ENCODE measurements around the gene GADL1. TPM values are rescaled to one million over a fixed set of nuclear protein-coding genes. Genes with fewer than 3 reads are reported as not detected.

The GADL1 gene
- total RNA-seq, 2 donors from 2014 or later, result not detected

DNA sequence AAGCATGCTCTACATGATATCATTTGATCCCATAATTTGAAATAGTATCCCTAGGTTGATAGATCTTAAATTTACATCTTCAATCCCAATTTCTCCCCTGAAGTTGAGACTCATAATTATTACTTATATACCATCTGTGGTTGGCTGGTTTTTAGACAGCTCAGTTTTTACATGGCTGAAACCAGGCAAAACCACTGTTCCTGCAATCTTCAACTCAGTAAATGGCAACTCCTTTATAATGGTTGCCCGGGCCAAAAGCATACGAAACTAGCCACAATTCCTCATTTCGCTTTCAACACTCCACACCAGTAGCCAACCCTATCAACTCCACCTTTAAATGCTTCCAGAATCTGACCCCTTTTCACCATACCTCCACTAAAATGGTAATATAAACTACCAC lies 169.6 kb downstream of the GADL1 start:
- Histone ChIP-seq H3K4me1 (peaks cover 12% of the 10 kb centered on the region), H3K27me3 (no peaks in the 10 kb centered on the region), H3K9me3 (no peaks in the 10 kb centered on the region), H3K4me3 (no peak overlapping the region), H3K27ac (no peak overlapping the region), H3K36me3 (replicated peaks in 1 of 2; ENCODE audit: insufficient read depth in 1 of 2, low read depth in 2 of 2) (no peaks in the 10 kb centered on the region)
- WGBS, 2 donors, result 90 to 92% methylated on average over 3 of the region's 3 CpGs
- TF ChIP-seq POLR2A (IDR thresholded peaks at IDR 0.05), result no peak
- no peak for TF ChIP-seq CTCF (IDR thresholded peaks at IDR 0.05)
- DNase-seq (no peak), ATAC-seq (no peak)
- intact Hi-C loops (cut with DNase I), result no loop called here

GRCh38 chr3:30723211-30723610 lies 171.2 kb downstream of the GADL1 start:
- TF ChIP-seq CTCF (IDR thresholded peaks at IDR 0.05) (no peak), POLR2A (IDR thresholded peaks at IDR 0.05) (no peak)
- H3K27me3 ChIP-seq, result no peaks in the 10 kb centered on the region
- intact Hi-C loops (cut with DNase I), result no loop called here
- H3K4me1 ChIP-seq, result peaks cover 12% of the 10 kb centered on the region
- H3K27ac ChIP-seq, result no peak overlapping the region
- DNase-seq (no peak), ATAC-seq (no peak)
- H3K36me3 ChIP-seq (replicated peaks in 1 of 2; ENCODE audit: insufficient read depth in 1 of 2, low read depth in 2 of 2), result no peaks in the 10 kb centered on the region
- no peaks in the 10 kb centered on the region for H3K9me3 ChIP-seq
- no peak overlapping the region for H3K4me3 ChIP-seq
- 56 to 67% methylated on average over 1 of the region's 1 CpG for WGBS, 2 donors

GRCh38 chr3:30721314-30721634 lies 173.2 kb downstream of the GADL1 start:
- Histone ChIP-seq H3K27me3 (no peaks in the 10 kb centered on the region), H3K36me3 (replicated peaks in 1 of 2; ENCODE audit: insufficient read depth in 1 of 2, low read depth in 2 of 2) (no peaks in the 10 kb centered on the region), H3K27ac (peak overlapping the region in 2 of 4 donors; percentile 22 to 31), H3K4me3 (no peak overlapping the region), H3K9me3 (no peaks in the 10 kb centered on the region), H3K4me1 (peaks cover 12% of the 10 kb centered on the region)
- no peak for ATAC-seq
- TF ChIP-seq POLR2A (IDR thresholded peaks at IDR 0.05) (no peak), CTCF (IDR thresholded peaks at IDR 0.05) (no peak)
- DNase-seq, result no peak
- WGBS, 2 donors, result 21 to 31% methylated on average over 2 of the region's 2 CpGs
- intact Hi-C loops (cut with DNase I), result no loop called here

GRCh38 chr3:30720586-30721313 lies 173.7 kb downstream of the GADL1 start:
- no peak for TF ChIP-seq CTCF (IDR thresholded peaks at IDR 0.05)
- no peak for TF ChIP-seq POLR2A (IDR thresholded peaks at IDR 0.05)
- peaks cover 12% of the 10 kb centered on the region for H3K4me1 ChIP-seq
- no peak overlapping the region for H3K4me3 ChIP-seq
- ATAC-seq (peak; percentile 58), DNase-seq (no peak)
- no peaks in the 10 kb centered on the region for H3K9me3 ChIP-seq
- H3K36me3 ChIP-seq (replicated peaks in 1 of 2; ENCODE audit: insufficient read depth in 1 of 2, low read depth in 2 of 2), result no peaks in the 10 kb centered on the region
- intact Hi-C loops (cut with DNase I), result no loop called here
- no peaks in the 10 kb centered on the region for H3K27me3 ChIP-seq
- H3K27ac ChIP-seq, result peak overlapping the region in 2 of 4 donors; percentile 22 to 35
- 65 to 66% methylated on average over 5 of the region's 5 CpGs for WGBS, 2 donors

DNA sequence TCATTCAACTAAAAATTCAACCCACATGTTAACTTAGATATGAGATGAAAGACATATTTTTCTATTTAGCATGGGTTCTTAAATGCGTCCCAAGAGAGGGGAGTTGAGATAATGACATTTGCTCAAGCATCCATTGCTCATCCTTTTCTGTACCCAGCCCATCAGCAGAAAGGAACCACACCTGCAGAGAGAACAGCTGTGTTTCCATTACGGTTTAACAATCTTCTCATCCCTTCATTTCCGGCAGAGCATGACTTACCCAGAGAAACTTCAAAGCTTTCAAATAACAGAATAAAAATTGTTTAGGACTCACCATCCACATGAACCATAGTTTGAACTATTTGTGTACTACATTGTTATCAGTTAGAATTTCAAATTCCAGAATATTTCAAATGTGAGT lies 174.9 kb downstream of the GADL1 start:
- ATAC-seq, result no peak
- 84 to 89% methylated on average over 3 of the region's 3 CpGs for WGBS, 2 donors
- H3K36me3 ChIP-seq (replicated peaks in 1 of 2; ENCODE audit: insufficient read depth in 1 of 2, low read depth in 2 of 2), result no peaks in the 10 kb centered on the region

More for the DNA sequence above, 174.9 kb downstream of the GADL1 start:
- H3K27me3 ChIP-seq, result no peaks in the 10 kb centered on the region
- no peak for DNase-seq
- no peak overlapping the region for H3K4me3 ChIP-seq
- H3K9me3 ChIP-seq, result no peaks in the 10 kb centered on the region
- peaks cover 12% of the 10 kb centered on the region for H3K4me1 ChIP-seq
- intact Hi-C loops (cut with DNase I), result no loop called here
- TF ChIP-seq POLR2A (IDR thresholded peaks at IDR 0.05) (no peak), CTCF (IDR thresholded peaks at IDR 0.05) (no peak)
- no peak overlapping the region for H3K27ac ChIP-seq
